Loucy (cell line): ENCODE results near the gene WDR7.

Experiments
- H2AFZ ChIP-seq: fragments of 200-600 bp; sonication (generic); 2 replicates; pipeline ENCODE4 v1.6.0; 2016; ENCODE audit warnings: antibody characterized with exemption, mild to moderate bottlenecking, low read length, moderate library complexity
- H3F3A ChIP-seq: fragments of 200-600 bp; 2 replicates; pipeline ENCODE4 v1.6.0; 2016; ENCODE audit warnings: antibody characterized with exemption, low read depth, mild to moderate bottlenecking
- H3K27me3 ChIP-seq: fragments of 200-600 bp; sonication (generic); 2 replicates; pipeline ENCODE4 v1.6.1; 2014; ENCODE audit warnings: low read length, mild to moderate bottlenecking; ENCODE audit not compliant: insufficient read depth, poor library complexity, severe bottlenecking
- H3K36me3 ChIP-seq: fragments of 200-600 bp; sonication (generic); 2 replicates; pipeline ENCODE4 v1.6.1; 2016; ENCODE audit warnings: low read length; ENCODE audit not compliant: insufficient read depth
- H3K4me1 ChIP-seq: fragments of 200-600 bp; sonication (generic); 2 replicates; pipeline ENCODE4 v1.5.1; 2014; ENCODE audit warnings: low read length, mild to moderate bottlenecking; ENCODE audit not compliant: insufficient read depth, poor library complexity, severe bottlenecking
- H3K4me2 ChIP-seq: fragments of 200-600 bp; sonication (generic); 2 replicates; pipeline ENCODE4 v1.6.0; 2014; ENCODE audit warnings: antibody characterized with exemption, low read length, low read depth, mild to moderate bottlenecking; ENCODE audit not compliant: poor library complexity, severe bottlenecking
- H3K4me3 ChIP-seq: fragments of 200-600 bp; sonication (generic); 2 replicates; pipeline ENCODE4 v1.5.1; 2014; ENCODE audit warnings: low read length, mild to moderate bottlenecking, mixed read lengths; ENCODE audit not compliant: poor library complexity, severe bottlenecking
- H3K79me2 ChIP-seq: fragments of 200-600 bp; sonication (generic); 2 replicates; pipeline ENCODE4 v1.6.1; 2014; ENCODE audit warnings: low read length; ENCODE audit not compliant: insufficient read depth
- H3K9ac ChIP-seq: fragments of 200-600 bp; sonication (generic); 2 replicates; pipeline ENCODE4 v1.6.0; 2014; ENCODE audit warnings: mild to moderate bottlenecking, low read depth, low read length, moderate library complexity; ENCODE audit not compliant: poor library complexity, severe bottlenecking
- H3K9me2 ChIP-seq: fragments of 200-600 bp; sonication (generic); replicated peaks from 2 replicates; pipeline ENCODE4 v1.6.1; 2016; ENCODE audit warnings: low read depth, low read length, mixed read lengths
- H3K9me3 ChIP-seq: fragments of 200-600 bp; sonication (generic); 2 replicates; pipeline ENCODE4 v1.6.1; 2014; ENCODE audit warnings: mild to moderate bottlenecking, antibody characterized with exemption, low read length, low read depth; ENCODE audit not compliant: insufficient read depth
- H4K20me1 ChIP-seq: fragments of 200-600 bp; sonication (generic); 2 replicates; pipeline ENCODE4 v1.6.0; 2014; ENCODE audit warnings: antibody characterized with exemption, low read length, mild to moderate bottlenecking; ENCODE audit not compliant: insufficient read depth, poor library complexity, severe bottlenecking
- EZH2phosphoT487 ChIP-seq: fragments of 200-600 bp; IDR thresholded peaks from 2 replicates; pipeline ENCODE4 v1.6.1; 2018; ENCODE audit warnings: antibody characterized with exemption, mild to moderate bottlenecking, moderate library complexity, borderline replicate concordance
- TF ChIP-seq, protein P1 (sequence below): fragments of 200-600 bp; sonication (generic); conservative IDR thresholded peaks from 2 replicates; pipeline ENCODE4 v1.5.1; 2014; ENCODE audit warnings: mild to moderate bottlenecking, antibody characterized with exemption, low read length

Gene WDR7

GRCh38 chr18:57078614-57079013 is 427.5 kb downstream of the WDR7 start:
- no peaks in the 10 kb centered on the region for H3K79me2 ChIP-seq
- peaks cover 54% of the 10 kb centered on the region for H3K27me3 ChIP-seq
- H3K4me3 ChIP-seq = no peak overlapping the region
- H3F3A ChIP-seq = no peaks in the 10 kb centered on the region
- H3K9me3 ChIP-seq = no peaks in the 10 kb centered on the region
- H3K9me2 ChIP-seq = no peaks in the 10 kb centered on the region
- no peak for TF ChIP-seq EZH2phosphoT487
- TF ChIP-seq, protein P1, sequence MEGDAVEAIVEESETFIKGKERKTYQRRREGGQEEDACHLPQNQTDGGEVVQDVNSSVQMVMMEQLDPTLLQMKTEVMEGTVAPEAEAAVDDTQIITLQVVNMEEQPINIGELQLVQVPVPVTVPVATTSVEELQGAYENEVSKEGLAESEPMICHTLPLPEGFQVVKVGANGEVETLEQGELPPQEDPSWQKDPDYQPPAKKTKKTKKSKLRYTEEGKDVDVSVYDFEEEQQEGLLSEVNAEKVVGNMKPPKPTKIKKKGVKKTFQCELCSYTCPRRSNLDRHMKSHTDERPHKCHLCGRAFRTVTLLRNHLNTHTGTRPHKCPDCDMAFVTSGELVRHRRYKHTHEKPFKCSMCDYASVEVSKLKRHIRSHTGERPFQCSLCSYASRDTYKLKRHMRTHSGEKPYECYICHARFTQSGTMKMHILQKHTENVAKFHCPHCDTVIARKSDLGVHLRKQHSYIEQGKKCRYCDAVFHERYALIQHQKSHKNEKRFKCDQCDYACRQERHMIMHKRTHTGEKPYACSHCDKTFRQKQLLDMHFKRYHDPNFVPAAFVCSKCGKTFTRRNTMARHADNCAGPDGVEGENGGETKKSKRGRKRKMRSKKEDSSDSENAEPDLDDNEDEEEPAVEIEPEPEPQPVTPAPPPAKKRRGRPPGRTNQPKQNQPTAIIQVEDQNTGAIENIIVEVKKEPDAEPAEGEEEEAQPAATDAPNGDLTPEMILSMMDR = no peak
- H3K9ac ChIP-seq = no peak overlapping the region
- no peak overlapping the region for H2AFZ ChIP-seq
- no peak overlapping the region for H3K4me2 ChIP-seq
- peaks cover 38% of the 10 kb centered on the region for H3K4me1 ChIP-seq
- H4K20me1 ChIP-seq = no peaks in the 10 kb centered on the region
- no peaks in the 10 kb centered on the region for H3K36me3 ChIP-seq

- Histone ChIP-seq H3K27me3 (peaks cover 41% of the 10 kb centered on the region), H2AFZ (no peak overlapping the region), H4K20me1 (no peaks in the 10 kb centered on the region), H3K4me2 (no peak overlapping the region), H3K79me2 (no peaks in the 10 kb centered on the region), H3K9me3 (no peaks in the 10 kb centered on the region), H3K4me3 (no peak overlapping the region), H3K9me2 (no peaks in the 10 kb centered on the region), H3K36me3 (no peaks in the 10 kb centered on the region), H3K4me1 (peaks cover 38% of the 10 kb centered on the region), H3K9ac (no peak overlapping the region), H3F3A (no peaks in the 10 kb centered on the region)
- TF ChIP-seq, protein P1 = no peak
- TF ChIP-seq EZH2phosphoT487 = no peak
Measured at GRCh38 chr18:57080479-57080878, 429.3 kb downstream of the WDR7 start.

- no peaks in the 10 kb centered on the region for H4K20me1 ChIP-seq
- no peaks in the 10 kb centered on the region for H3K36me3 ChIP-seq
- peaks cover 38% of the 10 kb centered on the region for H3K4me1 ChIP-seq
- H3K4me3 ChIP-seq = no peak overlapping the region
- H3K9ac ChIP-seq = no peak overlapping the region
- H3K27me3 ChIP-seq = peaks cover 35% of the 10 kb centered on the region
- H2AFZ ChIP-seq = no peak overlapping the region
- no peak overlapping the region for H3K4me2 ChIP-seq
- H3K9me2 ChIP-seq = no peaks in the 10 kb centered on the region
- H3K9me3 ChIP-seq = no peaks in the 10 kb centered on the region
- no peaks in the 10 kb centered on the region for H3K79me2 ChIP-seq
- TF ChIP-seq EZH2phosphoT487 = no peak
- TF ChIP-seq, protein P1 = no peak
- H3F3A ChIP-seq = no peaks in the 10 kb centered on the region
Measured at GRCh38 chr18:57081899-57082298, 430.7 kb downstream of the WDR7 start.
